OCI-M2 (cell line): ENCODE data around the gene RESF1.
"Not testable (repeated sequence)": the region's sequence is repeated elsewhere in the genome, so short reads cannot be mapped to it uniquely, and the experiment has no call there.

Experiments
- DNase-seq: peaks from one replicate; lab custom pipeline; 2025; ENCODE audit not compliant: unreplicated experiment; lab: John Stamatoyannopoulos, UW

RESF1 gene

GRCh38 chr12:31959161-31959700 lies at the start of gene RESF1:
TSS of gene RESF1 (plus strand) at chr12:31959415. CDS start at chr12:31980956, 21,541 bp downstream.
- DNase-seq, result peak; percentile 28

GRCh38 chr12:31914927-31915326 lies 44.3 kb upstream of the RESF1 start:
- DNase-seq, result no peak

GRCh38 chr12:31915446-31915845 lies 43.8 kb upstream of the RESF1 start:
- no peak for DNase-seq

GRCh38 chr12:31922341-31923062 lies 36.7 kb upstream of the RESF1 start:
- no peak for DNase-seq

- DNase-seq, result no peak
Observed at GRCh38 chr12:31923063-31923412, 36.2 kb upstream of the RESF1 start.

- DNase-seq, result no peak
Observed at GRCh38 chr12:31928246-31929026, 30.8 kb upstream of the RESF1 start.

- DNase-seq, result no peak
Observed at GRCh38 chr12:31929027-31929526, 30.1 kb upstream of the RESF1 start.

GRCh38 chr12:31931796-31932715 lies 27.2 kb upstream of the RESF1 start:
- no peak for DNase-seq

- no peak for DNase-seq
Observed at GRCh38 chr12:31944299-31944698, 14.9 kb upstream of the RESF1 start.

GRCh38 chr12:31947971-31948370 lies 11.2 kb upstream of the RESF1 start:
- DNase-seq, result no peak

- not testable (repeated sequence) for DNase-seq
Observed at GRCh38 chr12:31948697-31949359, 10.4 kb upstream of the RESF1 start.

GRCh38 chr12:31950088-31950487 lies 9.1 kb upstream of the RESF1 start:
- no peak for DNase-seq

- DNase-seq, result no peak
Observed at GRCh38 chr12:31950492-31950891, 8.7 kb upstream of the RESF1 start.

GRCh38 chr12:31951008-31951407 lies 8.2 kb upstream of the RESF1 start:
- DNase-seq, result no peak

GRCh38 chr12:31951939-31952338 lies 7.3 kb upstream of the RESF1 start:
- DNase-seq, result no peak

- DNase-seq, result no peak
Observed at GRCh38 chr12:31952418-31952817, 6.8 kb upstream of the RESF1 start.

- no peak for DNase-seq
Observed at GRCh38 chr12:31954925-31955858, 4.0 kb upstream of the RESF1 start.

GRCh38 chr12:31958569-31959160 lies 550 bp upstream of the RESF1 start:
- no peak for DNase-seq
